ENCODE measurements around the gene ADGRG1. TPM values are rescaled to one million over a fixed set of nuclear protein-coding genes. Genes with fewer than 3 reads are reported as not detected.

ADGRG1 gene
- total RNA-seq, 1 donor from 2014 or later: 4.8 TPM

- H3K9me3 Mint-ChIP-seq (ENCODE audit: unreplicated experiment): no peaks in the 10 kb centered on the region
- no peak for DNase-seq (ENCODE audit: extremely low spot score, unreplicated experiment)
- H3K4me1 Mint-ChIP-seq (ENCODE audit: unreplicated experiment): no peaks in the 10 kb centered on the region
- H3K27ac Mint-ChIP-seq (ENCODE audit: unreplicated experiment): no peak overlapping the region
- no peaks in the 10 kb centered on the region for H3K36me3 Mint-ChIP-seq (ENCODE audit: unreplicated experiment)
- peaks cover 3% of the 10 kb centered on the region for H3K27me3 Mint-ChIP-seq (ENCODE audit: unreplicated experiment)
- TF ChIP-seq CTCF (IDR thresholded peaks at IDR 0.05): no peak
- no peak overlapping the region for H3K4me3 Mint-ChIP-seq (ENCODE audit: unreplicated experiment)
These were observed 72.5 kb downstream of the ADGRG1 start for GRCh38 chr16:57700781-57701551.

- no peak for DNase-seq (ENCODE audit: extremely low spot score, unreplicated experiment)
- no peak overlapping the region for H3K27ac Mint-ChIP-seq (ENCODE audit: unreplicated experiment)
- H3K4me3 Mint-ChIP-seq (ENCODE audit: unreplicated experiment): no peak overlapping the region
- no peaks in the 10 kb centered on the region for H3K36me3 Mint-ChIP-seq (ENCODE audit: unreplicated experiment)
- H3K27me3 Mint-ChIP-seq (ENCODE audit: unreplicated experiment): peaks cover 5% of the 10 kb centered on the region
- no peaks in the 10 kb centered on the region for H3K9me3 Mint-ChIP-seq (ENCODE audit: unreplicated experiment)
- no peak for TF ChIP-seq CTCF (IDR thresholded peaks at IDR 0.05)
- no peaks in the 10 kb centered on the region for H3K4me1 Mint-ChIP-seq (ENCODE audit: unreplicated experiment)
These were observed 73.4 kb downstream of the ADGRG1 start for GRCh38 chr16:57701759-57702371.

DNA sequence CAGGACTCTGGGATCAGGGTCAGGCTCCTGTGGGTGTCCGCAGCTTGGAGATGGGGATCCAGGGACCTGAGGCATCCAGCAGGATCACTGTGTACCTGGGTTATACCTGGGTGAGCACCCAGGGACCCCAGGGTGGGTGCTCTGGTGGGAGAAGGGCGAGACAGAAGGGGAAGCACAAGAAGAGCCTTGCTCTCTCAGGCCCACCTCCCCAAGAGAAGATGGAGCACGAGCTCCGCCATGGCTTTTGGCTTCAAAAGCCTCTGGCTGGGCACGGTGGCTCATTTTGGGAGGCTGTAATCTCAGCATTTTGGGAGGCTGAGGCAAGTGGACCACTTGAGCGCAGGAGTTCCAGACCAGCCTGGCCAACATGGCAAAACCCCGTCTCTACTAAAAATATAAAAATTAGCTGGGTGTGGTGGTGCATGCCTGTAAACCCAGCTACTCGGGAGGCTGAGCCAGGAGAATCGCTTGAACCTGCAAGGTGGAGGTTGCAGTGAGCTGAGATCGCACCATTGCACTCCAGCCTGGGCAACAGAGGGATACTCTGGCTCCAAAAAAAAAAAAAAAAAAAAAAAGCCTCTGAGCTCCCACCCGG is 75.1 kb downstream of the ADGRG1 start:
- no peak for DNase-seq (ENCODE audit: extremely low spot score, unreplicated experiment)
- Mint-ChIP-seq H3K9me3 (ENCODE audit: unreplicated experiment) (no peaks in the 10 kb centered on the region), H3K36me3 (ENCODE audit: unreplicated experiment) (no peaks in the 10 kb centered on the region), H3K4me1 (ENCODE audit: unreplicated experiment) (no peaks in the 10 kb centered on the region), H3K27me3 (ENCODE audit: unreplicated experiment) (peaks cover 18% of the 10 kb centered on the region), H3K4me3 (ENCODE audit: unreplicated experiment) (no peak overlapping the region), H3K27ac (ENCODE audit: unreplicated experiment) (no peak overlapping the region)
- TF ChIP-seq CTCF (IDR thresholded peaks at IDR 0.05): no peak

DNA sequence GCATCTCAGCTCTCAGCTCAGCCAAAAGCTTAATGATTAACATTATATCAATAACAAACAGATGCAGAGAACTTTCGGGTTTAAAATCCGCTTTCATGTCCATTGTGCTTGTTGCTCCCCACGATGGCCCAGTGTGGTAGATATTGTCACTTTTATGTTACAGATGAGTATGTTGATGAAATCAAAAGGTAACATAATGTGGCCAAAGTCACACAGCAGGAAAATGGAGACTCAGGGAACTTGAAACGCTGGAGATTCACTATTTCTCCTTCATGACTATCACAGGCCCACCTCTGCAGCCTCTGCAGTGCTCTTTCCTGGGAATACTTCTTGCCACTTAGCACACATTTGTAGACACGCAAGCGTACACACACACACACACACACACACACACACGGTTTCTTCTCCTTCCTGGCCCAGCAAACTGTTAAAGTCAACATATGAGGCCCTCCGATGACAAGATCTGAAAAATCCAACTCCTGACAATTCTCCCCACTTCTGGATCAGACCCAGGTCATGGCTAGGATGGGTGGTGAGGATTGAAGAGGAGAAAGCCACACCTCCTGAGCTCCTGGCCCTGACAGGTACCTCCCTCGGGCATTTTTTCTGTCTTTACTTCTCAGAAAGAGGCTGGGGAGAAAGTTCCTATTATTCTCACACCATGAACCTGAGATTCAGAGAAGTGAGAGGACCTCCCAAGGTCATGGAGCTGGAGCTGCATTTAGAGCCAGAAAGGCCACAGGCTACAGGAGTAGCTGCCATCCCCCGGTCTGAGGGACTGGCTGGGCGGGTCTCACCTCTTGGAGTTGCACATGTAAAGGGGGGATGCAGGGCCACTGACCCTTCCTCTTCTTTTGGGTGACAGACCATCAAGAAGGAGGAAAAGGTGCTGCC is 75.8 kb downstream of the ADGRG1 start:
- no peaks in the 10 kb centered on the region for H3K9me3 Mint-ChIP-seq (ENCODE audit: unreplicated experiment)
- no peak for TF ChIP-seq CTCF (IDR thresholded peaks at IDR 0.05)
- no peaks in the 10 kb centered on the region for H3K36me3 Mint-ChIP-seq (ENCODE audit: unreplicated experiment)
- no peak for DNase-seq (ENCODE audit: extremely low spot score, unreplicated experiment)
- no peak overlapping the region for H3K27ac Mint-ChIP-seq (ENCODE audit: unreplicated experiment)
- H3K4me1 Mint-ChIP-seq (ENCODE audit: unreplicated experiment): no peaks in the 10 kb centered on the region
- peaks cover 21% of the 10 kb centered on the region for H3K27me3 Mint-ChIP-seq (ENCODE audit: unreplicated experiment)
- H3K4me3 Mint-ChIP-seq (ENCODE audit: unreplicated experiment): no peak overlapping the region

All from osteocyte (in vitro differentiated cells).